ENCODE data around the gene P2RX6. TPM values are rescaled to one million over a fixed set of nuclear protein-coding genes. Genes with fewer than 3 reads are reported as not detected.
A peak's percentile ranks its signal among the peaks of the same experiment; 100 is the strongest.

P2RX6 gene
- total and polyA plus RNA-seq, 9 of the 15 experiments (the other 6 are each of a cell fraction or from before 2014, with no cell fraction given) = 0.01 to 3.9 (median 1.5) TPM; not detected in 1

- no peak for TF ChIP-seq MXI1 (IDR thresholded peaks at IDR 0.05; ENCODE audit: low read depth, low read length)
- TF ChIP-seq BRCA1 (IDR thresholded peaks at IDR 0.05) = no peak
- no peak for TF ChIP-seq BRCA1 (CRISPR knock-in tag; IDR thresholded peaks at IDR 0.05)
- TF ChIP-seq, protein P1, sequence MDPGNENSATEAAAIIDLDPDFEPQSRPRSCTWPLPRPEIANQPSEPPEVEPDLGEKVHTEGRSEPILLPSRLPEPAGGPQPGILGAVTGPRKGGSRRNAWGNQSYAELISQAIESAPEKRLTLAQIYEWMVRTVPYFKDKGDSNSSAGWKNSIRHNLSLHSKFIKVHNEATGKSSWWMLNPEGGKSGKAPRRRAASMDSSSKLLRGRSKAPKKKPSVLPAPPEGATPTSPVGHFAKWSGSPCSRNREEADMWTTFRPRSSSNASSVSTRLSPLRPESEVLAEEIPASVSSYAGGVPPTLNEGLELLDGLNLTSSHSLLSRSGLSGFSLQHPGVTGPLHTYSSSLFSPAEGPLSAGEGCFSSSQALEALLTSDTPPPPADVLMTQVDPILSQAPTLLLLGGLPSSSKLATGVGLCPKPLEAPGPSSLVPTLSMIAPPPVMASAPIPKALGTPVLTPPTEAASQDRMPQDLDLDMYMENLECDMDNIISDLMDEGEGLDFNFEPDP (CRISPR knock-in tag; IDR thresholded peaks at IDR 0.05) = no peak
- TF ChIP-seq NONO (IDR thresholded peaks at IDR 0.05; ENCODE audit: low read depth in 2 of 2, low read length in 1 of 2) = no peak
- TF ChIP-seq KLF13 (tag; IDR thresholded peaks at IDR 0.05; ENCODE audit: borderline replicate concordance, low read depth) = no peak; the same call in 1 of the 2 replicates
- TF ChIP-seq MAX (CRISPR knock-in tag; IDR thresholded peaks at IDR 0.05) = peak; percentile 68; the same call in 1 of the 2 replicates
- TF ChIP-seq, protein P2, sequence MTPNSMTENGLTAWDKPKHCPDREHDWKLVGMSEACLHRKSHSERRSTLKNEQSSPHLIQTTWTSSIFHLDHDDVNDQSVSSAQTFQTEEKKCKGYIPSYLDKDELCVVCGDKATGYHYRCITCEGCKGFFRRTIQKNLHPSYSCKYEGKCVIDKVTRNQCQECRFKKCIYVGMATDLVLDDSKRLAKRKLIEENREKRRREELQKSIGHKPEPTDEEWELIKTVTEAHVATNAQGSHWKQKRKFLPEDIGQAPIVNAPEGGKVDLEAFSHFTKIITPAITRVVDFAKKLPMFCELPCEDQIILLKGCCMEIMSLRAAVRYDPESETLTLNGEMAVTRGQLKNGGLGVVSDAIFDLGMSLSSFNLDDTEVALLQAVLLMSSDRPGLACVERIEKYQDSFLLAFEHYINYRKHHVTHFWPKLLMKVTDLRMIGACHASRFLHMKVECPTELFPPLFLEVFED (CRISPR knock-in tag; conservative IDR thresholded peaks at IDR 0.05) = 0 out of 2 replicates have a peak, but pooled peaks have one; percentile 8
- TF ChIP-seq ZNF780A (CRISPR knock-in tag; IDR thresholded peaks at IDR 0.05) = no peak
- TF ChIP-seq PHF8 (IDR thresholded peaks at IDR 0.05; ENCODE audit: borderline replicate concordance, low read length) = no peak; the same call in 1 of the 2 replicates
- TF ChIP-seq, protein P3, sequence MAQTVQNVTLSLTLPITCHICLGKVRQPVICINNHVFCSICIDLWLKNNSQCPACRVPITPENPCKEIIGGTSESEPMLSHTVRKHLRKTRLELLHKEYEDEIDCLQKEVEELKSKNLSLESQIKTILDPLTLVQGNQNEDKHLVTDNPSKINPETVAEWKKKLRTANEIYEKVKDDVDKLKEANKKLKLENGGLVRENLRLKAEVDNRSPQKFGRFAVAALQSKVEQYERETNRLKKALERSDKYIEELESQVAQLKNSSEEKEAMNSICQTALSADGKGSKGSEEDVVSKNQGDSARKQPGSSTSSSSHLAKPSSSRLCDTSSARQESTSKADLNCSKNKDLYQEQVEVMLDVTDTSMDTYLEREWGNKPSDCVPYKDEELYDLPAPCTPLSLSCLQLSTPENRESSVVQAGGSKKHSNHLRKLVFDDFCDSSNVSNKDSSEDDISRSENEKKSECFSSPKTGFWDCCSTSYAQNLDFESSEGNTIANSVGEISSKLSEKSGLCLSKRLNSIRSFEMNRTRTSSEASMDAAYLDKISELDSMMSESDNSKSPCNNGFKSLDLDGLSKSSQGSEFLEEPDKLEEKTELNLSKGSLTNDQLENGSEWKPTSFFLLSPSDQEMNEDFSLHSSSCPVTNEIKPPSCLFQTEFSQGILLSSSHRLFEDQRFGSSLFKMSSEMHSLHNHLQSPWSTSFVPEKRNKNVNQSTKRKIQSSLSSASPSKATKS (CRISPR knock-in tag; IDR thresholded peaks at IDR 0.05) = no peak
- TF ChIP-seq ZNF431 (CRISPR knock-in tag; IDR thresholded peaks at IDR 0.05) = no peak
- no peak for TF ChIP-seq CBFA2T3 (IDR thresholded peaks at IDR 0.05)
- no peak for TF ChIP-seq HNRNPLL (IDR thresholded peaks at IDR 0.05; ENCODE audit: low read depth, low read length, poor library complexity, severe bottlenecking)
- TF ChIP-seq RREB1 (CRISPR knock-in tag; IDR thresholded peaks at IDR 0.05) = no peak
These were observed 50.2 kb downstream of the P2RX6 start (continued) for GRCh38 chr22:21064917-21065864.

All from K562 (cell line).